ENCODE data around the gene UNCX. TPM values are rescaled to one million over a fixed set of nuclear protein-coding genes. Genes with fewer than 3 reads are reported as not detected.
"Not testable (repeated sequence)": the region's sequence is repeated elsewhere in the genome, so short reads cannot be mapped to it uniquely, and the experiment has no call there.

UNCX gene
- total RNA-seq, 2 experiments from 2014 or later: not detected

DNA sequence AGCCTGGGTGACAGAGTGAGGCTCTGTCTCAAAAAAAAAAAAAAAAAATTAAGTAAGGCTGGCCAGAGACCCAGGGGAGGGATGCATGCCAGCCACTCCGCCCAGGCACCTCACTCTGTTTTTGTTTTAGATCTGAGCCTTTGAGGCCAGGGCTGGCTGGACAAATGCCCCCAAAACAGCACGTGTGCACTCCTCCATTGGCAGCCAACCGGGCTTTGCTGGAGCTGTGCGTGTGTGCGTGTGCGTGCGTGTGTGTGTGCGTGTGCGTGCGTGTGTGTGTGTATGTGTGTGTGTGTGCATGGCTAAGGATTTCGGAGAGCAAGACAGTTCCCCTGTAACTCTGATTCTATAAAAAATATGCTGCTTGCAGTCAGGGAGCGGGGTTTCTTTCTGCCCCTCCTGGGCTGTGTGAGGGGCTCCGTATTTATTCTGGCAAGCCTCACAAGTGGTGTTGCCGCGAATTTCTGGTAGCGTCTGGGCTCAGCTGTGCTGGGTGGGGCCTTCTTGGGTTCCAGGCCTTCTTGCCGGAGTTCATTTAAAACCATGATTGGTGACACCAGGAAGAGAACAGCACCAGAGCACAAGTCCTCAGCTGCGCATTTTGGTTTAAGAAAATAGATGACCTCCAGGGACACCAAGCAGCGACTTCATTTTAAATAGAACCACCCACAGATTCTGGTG lies 28.1 kb upstream of the UNCX start:
- Mint-ChIP-seq H3K36me3 (no peaks in the 10 kb centered on the region), H3K9me3 (ENCODE audit: low read depth) (no peaks in the 10 kb centered on the region), H3K27ac (no peak overlapping the region), H3K4me3 (no peak overlapping the region), H3K4me1 (no peaks in the 10 kb centered on the region), H3K27me3 (peaks cover 13% of the 10 kb centered on the region)
- CTCF ChIA-PET: no interaction called here
- DNase-seq (no peak), ATAC-seq (no peak)

DNA sequence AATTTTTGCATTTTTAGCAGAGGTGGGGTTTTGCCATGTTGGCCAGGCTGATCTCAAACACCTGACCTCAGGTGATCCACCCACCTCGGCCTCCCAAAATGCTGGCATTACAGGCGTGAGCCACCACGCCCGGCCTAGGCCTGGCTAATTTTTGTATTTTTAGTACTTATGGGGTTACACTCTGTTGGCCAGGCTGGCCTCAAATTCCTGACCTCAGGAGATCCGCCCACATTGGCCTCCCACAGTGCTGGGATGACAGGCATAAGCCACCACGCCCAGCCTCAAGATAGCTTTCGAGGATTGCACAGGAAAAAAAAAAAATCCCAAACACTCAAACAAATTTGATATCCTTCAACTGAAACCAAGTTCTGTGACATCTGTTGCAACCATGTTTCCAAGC lies 26.9 kb upstream of the UNCX start:
- H3K4me3 Mint-ChIP-seq; H3K27ac Mint-ChIP-seq; H3K9me3 Mint-ChIP-seq (ENCODE audit: low read depth); CTCF ChIA-PET; H3K36me3 Mint-ChIP-seq; DNase-seq; H3K4me1 Mint-ChIP-seq; ATAC-seq: not testable (repeated sequence)
- peaks cover 23% of the 10 kb centered on the region for H3K27me3 Mint-ChIP-seq

DNA sequence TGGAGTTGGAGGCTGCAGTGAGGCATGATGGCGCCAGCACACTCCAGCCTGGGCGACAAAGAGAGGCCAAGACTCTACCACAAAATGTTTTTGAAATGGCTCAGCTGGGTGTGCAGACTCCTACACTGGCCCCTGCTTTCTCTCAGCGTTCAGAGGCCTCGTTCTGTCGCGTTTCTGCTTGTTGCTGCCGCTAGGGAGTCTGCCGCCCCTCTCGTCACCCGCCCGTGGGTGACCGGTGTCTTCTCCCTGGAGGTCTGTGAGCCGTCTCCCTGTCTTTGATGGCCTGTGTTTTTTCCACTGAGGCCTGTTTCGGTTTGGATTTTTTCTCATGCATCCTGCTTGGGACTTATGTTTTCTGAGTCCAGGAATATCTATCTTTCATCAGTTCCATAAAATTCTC lies 23.6 kb upstream of the UNCX start:
- H3K4me3 Mint-ChIP-seq: no peak overlapping the region
- no peaks in the 10 kb centered on the region for H3K36me3 Mint-ChIP-seq
- no peaks in the 10 kb centered on the region for H3K9me3 Mint-ChIP-seq (ENCODE audit: low read depth)
- H3K4me1 Mint-ChIP-seq: no peaks in the 10 kb centered on the region
- DNase-seq (no peak), ATAC-seq (no peak)
- H3K27ac Mint-ChIP-seq: no peak overlapping the region
- CTCF ChIA-PET: no interaction called here
- peaks cover 42% of the 10 kb centered on the region for H3K27me3 Mint-ChIP-seq

DNA sequence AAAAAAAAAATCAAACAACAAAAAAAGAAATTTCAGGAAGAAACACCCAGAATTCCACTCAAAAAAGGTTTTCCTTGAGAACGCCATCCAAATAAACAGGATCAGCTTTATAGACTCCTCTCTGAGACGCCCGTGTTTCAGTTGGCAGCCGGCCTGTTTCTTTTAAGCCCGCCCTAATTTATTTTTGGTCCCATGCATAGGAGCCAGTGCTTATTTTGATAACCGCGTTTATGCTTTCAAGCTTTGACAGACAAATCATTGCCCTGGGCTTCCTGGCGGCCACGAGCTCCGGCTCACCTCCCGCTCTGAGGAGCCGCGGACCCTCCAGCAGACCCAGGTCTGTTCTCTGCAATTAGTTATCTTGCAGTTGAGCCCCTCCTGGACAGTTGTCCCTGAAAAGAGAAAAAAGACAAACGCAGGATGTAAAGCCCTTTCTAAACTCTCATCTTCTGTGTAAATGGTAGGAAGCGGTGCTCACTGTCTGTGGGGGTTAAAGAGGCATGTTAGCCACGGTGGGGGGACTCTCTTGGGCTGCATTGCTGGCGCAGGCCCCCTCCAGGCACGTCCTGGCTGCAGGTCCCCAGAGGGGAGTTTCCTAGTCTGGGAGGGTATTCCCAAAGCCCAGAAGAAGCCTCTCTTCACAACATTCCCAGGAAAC lies 22.2 kb upstream of the UNCX start:
- DNase-seq (no peak), ATAC-seq (no peak)
- CTCF ChIA-PET: interaction anchor here (1.0 kb wide), 1 partner anchor 18 kb away, joined by 3 read pairs; no protein-coding TSS in a partner anchor
- Mint-ChIP-seq H3K4me3 (no peak overlapping the region), H3K27ac (no peak overlapping the region), H3K4me1 (no peaks in the 10 kb centered on the region), H3K27me3 (peaks cover 44% of the 10 kb centered on the region), H3K36me3 (no peaks in the 10 kb centered on the region), H3K9me3 (ENCODE audit: low read depth) (no peaks in the 10 kb centered on the region)

DNA sequence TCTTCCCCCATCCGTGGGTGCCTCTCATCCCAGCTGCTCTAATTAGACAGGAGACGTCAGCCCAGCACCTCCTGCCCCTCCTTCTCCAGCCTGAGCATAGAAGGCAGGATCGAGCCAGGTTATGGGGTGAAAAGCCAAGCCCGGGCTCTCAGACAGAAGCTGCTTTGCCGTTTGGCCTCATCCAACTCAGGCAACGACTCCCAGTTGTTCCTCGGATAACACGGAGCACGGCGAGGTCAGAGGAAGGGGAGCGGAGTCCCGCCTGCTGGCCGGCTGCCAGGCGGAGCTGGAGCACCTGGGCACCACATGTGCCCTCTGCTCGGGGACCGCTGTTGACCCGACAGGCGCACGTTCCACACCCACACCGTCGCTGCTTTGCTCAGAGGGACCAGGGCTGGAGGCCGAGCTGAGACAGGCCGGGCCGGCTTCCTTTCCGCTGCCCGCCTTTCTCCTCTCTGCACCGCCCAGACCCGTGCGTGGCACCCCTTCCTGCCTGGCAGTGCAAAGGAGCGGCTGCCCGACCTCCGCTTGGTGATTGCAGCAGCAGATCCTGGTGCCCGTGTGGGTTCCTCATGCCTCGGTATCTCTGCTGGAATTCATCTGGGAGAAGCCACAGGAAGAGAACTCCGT lies 21.6 kb upstream of the UNCX start:
- no peak overlapping the region for H3K27ac Mint-ChIP-seq
- H3K27me3 Mint-ChIP-seq: peaks cover 44% of the 10 kb centered on the region
- CTCF ChIA-PET: interaction anchor here (1.0 kb wide), 1 partner anchor 19 kb away, joined by 3 read pairs; no protein-coding TSS in a partner anchor
- H3K36me3 Mint-ChIP-seq: no peaks in the 10 kb centered on the region
- no peak overlapping the region for H3K4me3 Mint-ChIP-seq
- H3K9me3 Mint-ChIP-seq (ENCODE audit: low read depth): no peaks in the 10 kb centered on the region
- ATAC-seq: no peak
- no peaks in the 10 kb centered on the region for H3K4me1 Mint-ChIP-seq
- DNase-seq: no peak

DNA sequence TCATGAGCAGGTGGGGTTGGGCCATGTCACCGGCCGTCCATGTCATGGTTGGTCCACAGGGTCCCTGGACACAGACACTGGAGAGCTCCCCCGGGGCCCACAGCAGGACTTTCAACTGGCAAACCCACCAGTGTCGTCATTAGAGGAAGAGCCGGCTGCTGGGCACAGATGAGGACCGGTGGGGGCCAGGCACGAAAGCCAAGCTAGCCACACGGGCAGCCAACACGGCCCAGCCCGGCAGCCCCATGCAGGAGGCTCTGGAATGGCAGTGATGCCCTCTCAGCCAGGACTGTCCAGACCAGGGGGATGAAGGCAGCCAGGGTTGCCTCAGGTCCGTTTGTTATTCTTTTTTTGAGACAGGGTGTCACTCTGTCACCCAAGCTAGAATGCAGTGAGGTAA lies 21.1 kb upstream of the UNCX start:
- Mint-ChIP-seq H3K36me3 (no peaks in the 10 kb centered on the region), H3K4me1 (no peaks in the 10 kb centered on the region), H3K27ac (no peak overlapping the region), H3K9me3 (ENCODE audit: low read depth) (no peaks in the 10 kb centered on the region), H3K27me3 (peaks cover 42% of the 10 kb centered on the region), H3K4me3 (no peak overlapping the region)
- CTCF ChIA-PET: no interaction called here
- no peak for ATAC-seq
- DNase-seq: no peak

DNA sequence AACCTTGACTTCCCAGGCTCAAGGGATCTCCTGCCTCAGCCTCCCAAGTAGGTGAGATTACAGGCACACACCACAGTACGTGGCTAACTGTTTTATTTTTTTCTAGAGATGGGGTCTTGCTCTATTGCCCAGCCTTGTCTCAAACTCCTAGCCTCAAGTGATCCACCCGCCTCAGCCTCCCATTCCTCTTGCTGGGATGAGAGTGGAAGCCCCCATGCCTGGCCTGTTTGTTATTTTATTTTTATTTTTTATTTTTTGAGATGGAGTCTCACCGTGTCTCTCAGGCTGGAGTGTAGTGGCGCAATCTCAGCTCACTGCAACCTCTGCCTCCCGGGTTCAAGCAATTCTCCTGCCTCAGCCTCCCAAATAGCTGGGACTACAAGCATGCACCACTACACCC lies 20.6 kb upstream of the UNCX start:
- H3K4me3 Mint-ChIP-seq: not testable (repeated sequence)

DNA sequence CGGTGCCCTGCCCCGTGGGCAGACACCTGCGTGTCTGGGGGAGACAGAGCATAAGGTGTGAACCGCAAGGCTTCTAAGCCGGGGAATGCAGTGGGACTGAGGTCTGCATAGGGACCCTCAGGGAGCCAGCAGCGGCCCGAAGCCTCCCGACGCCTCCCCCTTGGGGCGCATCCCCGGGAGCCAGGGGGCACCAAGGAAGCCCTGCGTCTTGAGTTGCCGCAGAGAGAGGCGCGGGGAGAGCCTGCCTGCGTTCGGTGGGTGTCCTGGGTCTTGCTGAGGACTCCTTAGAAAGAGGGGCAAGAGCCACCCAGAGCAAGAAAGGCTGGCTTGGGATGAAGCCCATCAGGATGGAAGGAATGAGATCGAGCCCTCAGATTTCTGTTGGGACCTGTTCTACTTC lies 18.2 kb upstream of the UNCX start:
- H3K9me3 Mint-ChIP-seq (ENCODE audit: low read depth): no peaks in the 10 kb centered on the region
- no peak for ATAC-seq
- CTCF ChIA-PET: no interaction called here
- H3K27me3 Mint-ChIP-seq: peaks cover 40% of the 10 kb centered on the region
- no peaks in the 10 kb centered on the region for H3K36me3 Mint-ChIP-seq
- no peak overlapping the region for H3K4me3 Mint-ChIP-seq
- no peaks in the 10 kb centered on the region for H3K4me1 Mint-ChIP-seq
- no peak for DNase-seq
- H3K27ac Mint-ChIP-seq: no peak overlapping the region

More for the DNA sequence above, 20.6 kb upstream of the UNCX start:
- ATAC-seq; DNase-seq; H3K36me3 Mint-ChIP-seq; CTCF ChIA-PET; H3K27ac Mint-ChIP-seq; H3K9me3 Mint-ChIP-seq (ENCODE audit: low read depth); H3K4me1 Mint-ChIP-seq: not testable (repeated sequence)
- H3K27me3 Mint-ChIP-seq: peaks cover 44% of the 10 kb centered on the region

DNA sequence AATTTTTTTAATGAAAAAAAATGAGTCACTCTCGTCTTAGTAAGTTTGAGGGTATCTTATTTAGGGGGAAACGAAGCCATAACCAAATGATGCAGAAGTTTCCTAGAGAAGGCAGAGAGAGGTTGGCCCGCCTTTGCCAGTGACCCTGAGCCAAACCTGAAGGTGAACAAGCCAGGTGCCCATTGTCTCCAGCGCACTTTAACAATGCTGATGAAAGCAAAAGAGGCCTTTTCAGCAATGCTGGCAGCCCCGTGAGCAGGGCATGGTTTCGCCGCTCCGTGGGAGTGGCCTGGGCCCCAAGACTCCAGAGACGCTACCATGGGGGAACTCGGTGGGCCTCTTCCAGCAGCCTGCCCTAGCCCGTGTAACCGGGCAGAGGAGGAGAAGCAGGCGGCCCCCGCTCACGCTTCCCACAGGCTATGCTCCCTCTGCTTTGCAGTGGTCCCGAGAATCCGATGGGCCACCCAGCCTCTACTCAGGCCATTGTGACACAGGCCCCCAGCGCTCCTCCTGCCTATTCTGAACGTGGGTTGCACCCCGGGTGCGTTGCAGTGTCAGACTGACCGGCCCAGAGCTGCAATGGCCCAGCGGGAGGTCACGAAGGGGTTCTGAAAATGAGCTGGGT lies 14.0 kb upstream of the UNCX start:
- Mint-ChIP-seq H3K27ac (no peak overlapping the region), H3K4me3 (no peak overlapping the region), H3K36me3 (no peaks in the 10 kb centered on the region), H3K9me3 (ENCODE audit: low read depth) (no peaks in the 10 kb centered on the region), H3K27me3 (peaks cover 42% of the 10 kb centered on the region), H3K4me1 (no peaks in the 10 kb centered on the region)
- DNase-seq (no peak), ATAC-seq (no peak)
- CTCF ChIA-PET: interaction anchor here (1.1 kb wide), 1 partner anchor 256 kb away, joined by 3 read pairs; no protein-coding TSS in a partner anchor

DNA sequence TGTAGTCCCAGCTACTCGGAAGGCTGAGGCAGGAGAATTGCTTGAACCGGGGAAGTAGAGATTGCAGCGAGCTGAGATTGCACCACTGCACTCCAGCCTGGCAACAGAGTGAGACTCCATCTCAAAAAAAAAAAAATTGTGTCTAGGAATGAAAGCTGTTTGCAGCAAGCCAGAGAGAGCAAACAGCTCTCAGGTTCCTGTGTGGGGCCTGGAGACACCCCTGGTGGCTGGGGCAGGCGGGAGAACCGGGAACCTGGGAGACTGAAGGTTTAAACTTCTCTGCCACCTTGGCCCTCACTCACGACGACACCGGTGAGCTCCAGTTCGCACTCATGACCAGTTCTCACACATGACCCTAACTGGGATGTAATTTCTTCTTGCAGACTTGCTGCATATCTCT lies 13.2 kb upstream of the UNCX start:
- Mint-ChIP-seq H3K36me3 (no peaks in the 10 kb centered on the region), H3K27me3 (peaks cover 41% of the 10 kb centered on the region), H3K27ac (no peak overlapping the region), H3K4me1 (no peaks in the 10 kb centered on the region), H3K9me3 (ENCODE audit: low read depth) (no peaks in the 10 kb centered on the region), H3K4me3 (no peak overlapping the region)
- CTCF ChIA-PET: interaction anchor here (1.1 to 2.5 kb wide), 3 partner anchors 25 to 255 kb away, joined by 3 to 7 read pairs (median 3); no protein-coding TSS in a partner anchor
- DNase-seq: no peak
- ATAC-seq: no peak

DNA sequence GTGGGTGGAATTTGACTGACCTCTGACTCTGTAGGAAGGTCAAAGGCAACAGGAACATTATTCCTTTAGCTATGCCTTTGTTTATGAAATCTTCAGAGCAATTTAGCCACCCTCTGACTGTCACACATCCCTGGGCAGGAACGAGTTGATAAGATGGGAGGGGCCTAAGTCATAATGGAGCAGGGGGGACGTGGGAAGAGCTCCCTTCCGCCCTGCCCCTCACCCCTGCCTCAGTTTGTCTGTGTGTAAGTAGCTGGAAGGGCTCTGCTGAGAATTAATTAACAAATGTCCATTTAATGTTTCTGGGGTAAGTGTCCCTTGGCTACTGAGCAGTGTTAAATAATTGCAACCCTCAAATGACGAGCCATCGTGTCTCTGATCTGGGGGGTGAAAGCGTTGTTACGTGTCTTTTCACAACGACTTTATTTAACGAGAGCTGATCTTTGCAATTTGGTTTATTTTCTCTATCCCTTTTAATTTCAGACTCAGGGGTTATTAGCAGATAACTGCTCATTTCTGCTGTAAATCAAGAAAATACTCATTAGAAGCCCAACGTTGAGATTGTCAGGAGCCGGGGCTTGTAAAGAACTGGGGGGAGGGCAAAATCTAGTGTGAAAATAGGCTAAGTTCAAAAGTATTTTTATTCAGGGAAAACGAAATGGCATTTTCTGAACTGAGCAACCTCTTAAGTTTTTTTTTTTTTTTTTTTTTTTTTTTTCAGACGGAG lies 12.5 kb upstream of the UNCX start:
- no peak overlapping the region for H3K27ac Mint-ChIP-seq
- no peaks in the 10 kb centered on the region for H3K4me1 Mint-ChIP-seq
- CTCF ChIA-PET: interaction anchor here (1.1 to 2.5 kb wide), 3 partner anchors 26 to 254 kb away, joined by 3 to 7 read pairs (median 3); no protein-coding TSS in a partner anchor
- DNase-seq (no peak), ATAC-seq (no peak)
- no peaks in the 10 kb centered on the region for H3K9me3 Mint-ChIP-seq (ENCODE audit: low read depth)
- no peak overlapping the region for H3K4me3 Mint-ChIP-seq
- H3K36me3 Mint-ChIP-seq: no peaks in the 10 kb centered on the region
- H3K27me3 Mint-ChIP-seq: peaks cover 41% of the 10 kb centered on the region

DNA sequence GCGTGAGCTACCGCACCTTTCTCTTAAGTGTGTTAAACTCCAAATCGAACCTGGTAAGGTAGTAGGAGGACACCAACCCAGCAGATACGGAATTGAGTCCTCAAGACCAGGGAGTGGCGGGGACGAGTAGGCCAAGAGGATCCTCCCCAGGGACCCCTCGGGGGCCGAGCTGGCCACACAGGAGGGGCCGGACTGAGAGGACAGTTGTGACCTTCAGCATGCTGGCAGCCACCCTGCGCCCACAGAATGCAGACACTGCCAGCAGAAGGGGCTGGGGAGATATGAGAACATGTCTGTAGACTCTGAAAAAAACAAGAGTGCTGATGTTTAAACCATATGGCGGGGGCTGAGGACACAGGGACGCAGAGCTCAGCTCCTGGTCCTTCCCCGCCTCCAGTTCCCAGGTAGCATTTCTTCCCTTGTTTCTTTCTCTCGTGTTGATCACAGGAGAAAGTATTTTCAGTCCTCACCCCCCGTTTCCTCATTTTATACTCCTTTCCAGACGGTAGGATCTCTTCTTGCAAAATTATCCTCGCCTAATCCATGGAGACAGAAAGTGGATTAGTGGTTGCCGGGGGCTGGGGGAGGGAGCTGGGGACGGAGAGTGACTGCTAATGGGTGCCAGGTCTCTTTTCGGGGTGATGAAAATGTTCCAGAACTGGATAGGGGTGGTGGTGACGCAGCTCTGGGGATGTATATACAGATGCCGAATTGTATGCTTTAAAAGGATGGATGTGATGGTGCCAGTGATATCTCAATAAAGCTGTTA lies 11.5 kb upstream of the UNCX start:
- no peak for ATAC-seq
- DNase-seq: no peak

More for the DNA sequence above, 11.5 kb upstream of the UNCX start:
- Mint-ChIP-seq H3K4me3 (no peak overlapping the region), H3K4me1 (no peaks in the 10 kb centered on the region), H3K27me3 (peaks cover 45% of the 10 kb centered on the region), H3K36me3 (no peaks in the 10 kb centered on the region), H3K27ac (no peak overlapping the region), H3K9me3 (ENCODE audit: low read depth) (no peaks in the 10 kb centered on the region)
- CTCF ChIA-PET: interaction anchor here (0.6 to 2.5 kb wide), 5 partner anchors 18 to 211 kb away, joined by 3 to 7 read pairs (median 3); no protein-coding TSS in a partner anchor

Data from activated CD8-positive, alpha-beta memory T cell treated with anti-CD3 and anti-CD28 coated beads, Interleukin-2, amount 10 ng/mL, durations not matched to agents 7 days and 5 days (primary cell).